Mesendoderm (in vitro differentiated cells): ENCODE measurements around the gene BHLHA9.

ENCODE experiments used
- DNase-seq: peaks from one replicate; pipeline ENCODE4 v3.0.0; 2013
- H2AK5ac ChIP-seq: 2 replicates; pipeline ENCODE4 v1.6.1; 2013; ENCODE audit warnings: low read length, inconsistent platforms
- H2BK120ac ChIP-seq: 2 replicates; pipeline ENCODE4 v1.6.1; 2013; ENCODE audit warnings: low read depth, mild to moderate bottlenecking, low read length, moderate library complexity, mixed read lengths
- H2BK15ac ChIP-seq: replicated peaks from 2 replicates; pipeline ENCODE4 v1.6.1; 2013; ENCODE audit warnings: low read depth, mild to moderate bottlenecking, moderate library complexity
- H2BK5ac ChIP-seq: 2 replicates; pipeline ENCODE4 v1.6.1; 2013; ENCODE audit warnings: low read length, inconsistent platforms
- H3K18ac ChIP-seq: 2 replicates; pipeline ENCODE4 v1.6.1; 2013; ENCODE audit warnings: mild to moderate bottlenecking, low read length, mixed read lengths
- H3K23ac ChIP-seq: one replicate; pipeline ENCODE4 v1.6.1; 2013; ENCODE audit warnings: low read length
- H3K27ac ChIP-seq: 2 replicates; pipeline ENCODE4 v1.5.1; 2013; ENCODE audit warnings: low read depth, mild to moderate bottlenecking, inconsistent platforms, low read length, moderate library complexity
- H3K27me3 ChIP-seq: 2 replicates; pipeline ENCODE4 v1.6.1; 2013; ENCODE audit warnings: low read length, control low read depth, mild to moderate bottlenecking, inconsistent platforms; ENCODE audit not compliant: insufficient read depth, poor library complexity
- H3K36me3 ChIP-seq: 2 replicates; pipeline ENCODE4 v1.6.1; 2013; ENCODE audit warnings: low read length, inconsistent platforms; ENCODE audit not compliant: control insufficient read depth, insufficient read depth
- H3K4ac ChIP-seq: one replicate; pipeline ENCODE4 v1.6.1; 2013; ENCODE audit warnings: low read depth, mild to moderate bottlenecking, low read length, moderate library complexity
- H3K4me1 ChIP-seq: 2 replicates; pipeline ENCODE4 v1.6.1; 2013; ENCODE audit warnings: low read depth, low read length, inconsistent platforms; ENCODE audit not compliant: control insufficient read depth
- H3K4me2 ChIP-seq: 2 replicates; pipeline ENCODE4 v1.6.1; 2013; ENCODE audit warnings: low read length
- H3K4me3 ChIP-seq: 2 replicates; pipeline ENCODE4 v1.5.1; 2013; ENCODE audit warnings: mild to moderate bottlenecking, low read length
- H3K56ac ChIP-seq: one replicate; pipeline ENCODE4 v1.6.1; 2013; ENCODE audit warnings: low read length
- H3K79me1 ChIP-seq: 2 replicates; pipeline ENCODE4 v1.6.1; 2013; ENCODE audit warnings: low read length, inconsistent platforms
- H3K79me2 ChIP-seq: 2 replicates; pipeline ENCODE4 v1.6.1; 2013; ENCODE audit warnings: mild to moderate bottlenecking, low read length; ENCODE audit not compliant: control insufficient read depth, insufficient read depth
- H3K9ac ChIP-seq: 2 replicates; pipeline ENCODE4 v1.6.1; 2013; ENCODE audit warnings: low read length, inconsistent platforms
- H4K5ac ChIP-seq: one replicate; pipeline ENCODE4 v1.6.1; 2013; ENCODE audit warnings: low read length
- H4K8ac ChIP-seq: one replicate; pipeline ENCODE4 v1.6.1; 2013; ENCODE audit warnings: low read depth, mild to moderate bottlenecking, control low read depth, low read length, moderate library complexity
- WGBS: extraction: QIAGEN DNeasy Blood & Tissue Kit; methylation state at CpG from one replicate; pipeline ENCODE4 v1.1.7; 2013; ENCODE audit warnings: low lambda C conversion rate, missing lambda C conversion rate; ENCODE audit not compliant: insufficient coverage; ENCODE audit errors: extremely low coverage; 5-methylcytosine and 5-hydroxymethylcytosine counted together

BHLHA9 gene

GRCh38 chr17:1231456-1231855, 38.8 kb upstream of the BHLHA9 start:
- peaks cover 30% of the 10 kb centered on the region for H3K27me3 ChIP-seq

GRCh38 chr17:1232331-1232730, 37.9 kb upstream of the BHLHA9 start:
- Histone ChIP-seq H3K4me1 (no peaks in the 10 kb centered on the region), H3K79me1 (no peaks in the 10 kb centered on the region), H3K9ac (no peak overlapping the region), H3K27ac (no peak overlapping the region), H4K8ac (no peak overlapping the region), H2BK5ac (no peak overlapping the region), H2BK15ac (no peak overlapping the region), H3K4me2 (no peak overlapping the region), H3K36me3 (no peaks in the 10 kb centered on the region), H4K5ac (no peak overlapping the region), H3K56ac (no peak overlapping the region), H3K4me3 (no peak overlapping the region), H3K79me2 (no peaks in the 10 kb centered on the region), H3K4ac (no peak overlapping the region), H2BK120ac (no peak overlapping the region), H3K23ac (no peak overlapping the region), H2AK5ac (no peak overlapping the region), H3K27me3 (peaks cover 28% of the 10 kb centered on the region), H3K18ac (no peak overlapping the region)
- no CpG with 5 or more reads among the region's 8 CpGs for WGBS
- DNase-seq: no peak

More at GRCh38 chr17:1231456-1231855, 38.8 kb upstream of the BHLHA9 start:
- H3K23ac ChIP-seq: no peak overlapping the region
- no peak overlapping the region for H3K4me2 ChIP-seq
- no peaks in the 10 kb centered on the region for H3K4me1 ChIP-seq
- H3K4ac ChIP-seq: no peak overlapping the region
- no peaks in the 10 kb centered on the region for H3K36me3 ChIP-seq
- no peak overlapping the region for H2BK15ac ChIP-seq
- H3K9ac ChIP-seq: no peak overlapping the region
- no CpG with 5 or more reads among the region's 12 CpGs for WGBS
- no peak overlapping the region for H3K56ac ChIP-seq
- DNase-seq: no peak
- no peak overlapping the region for H3K27ac ChIP-seq
- no peak overlapping the region for H3K4me3 ChIP-seq
- H3K79me1 ChIP-seq: no peaks in the 10 kb centered on the region
- H4K8ac ChIP-seq: no peak overlapping the region
- no peak overlapping the region for H4K5ac ChIP-seq
- no peak overlapping the region for H2BK5ac ChIP-seq
- no peaks in the 10 kb centered on the region for H3K79me2 ChIP-seq
- H2BK120ac ChIP-seq: no peak overlapping the region
- H2AK5ac ChIP-seq: no peak overlapping the region
- H3K18ac ChIP-seq: no peak overlapping the region

- no peak overlapping the region for H3K27ac ChIP-seq
- DNase-seq: no peak
- no peaks in the 10 kb centered on the region for H3K79me2 ChIP-seq
- H3K27me3 ChIP-seq: peaks cover 25% of the 10 kb centered on the region
- no peak overlapping the region for H3K23ac ChIP-seq
- H3K4me1 ChIP-seq: no peaks in the 10 kb centered on the region
- H3K4ac ChIP-seq: no peak overlapping the region
- H3K79me1 ChIP-seq: no peaks in the 10 kb centered on the region
- no peak overlapping the region for H4K5ac ChIP-seq
- no peak overlapping the region for H3K4me3 ChIP-seq
- no peak overlapping the region for H2AK5ac ChIP-seq
- no peak overlapping the region for H3K9ac ChIP-seq
- no peak overlapping the region for H4K8ac ChIP-seq
- H3K4me2 ChIP-seq: no peak overlapping the region
- H3K56ac ChIP-seq: no peak overlapping the region
- no CpG with 5 or more reads among the region's 11 CpGs for WGBS
- no peak overlapping the region for H2BK120ac ChIP-seq
- H2BK5ac ChIP-seq: no peak overlapping the region
- no peak overlapping the region for H2BK15ac ChIP-seq
- no peaks in the 10 kb centered on the region for H3K36me3 ChIP-seq
- H3K18ac ChIP-seq: no peak overlapping the region
These were observed 37.5 kb upstream of the BHLHA9 start for GRCh38 chr17:1232786-1233185.

- Histone ChIP-seq H3K27ac (no peak overlapping the region), H3K4me2 (no peak overlapping the region)
- WGBS: no CpG with 5 or more reads among the region's 4 CpGs
These were observed 35.8 kb upstream of the BHLHA9 start for GRCh38 chr17:1234455-1234854.

GRCh38 chr17:1237471-1237870, 32.8 kb upstream of the BHLHA9 start:
- H2BK5ac ChIP-seq: no peak overlapping the region
- H3K36me3 ChIP-seq: no peaks in the 10 kb centered on the region
- no peak overlapping the region for H3K4me2 ChIP-seq
- H3K27ac ChIP-seq: no peak overlapping the region
- H2BK15ac ChIP-seq: no peak overlapping the region
- no peak overlapping the region for H3K18ac ChIP-seq
- no peak overlapping the region for H2BK120ac ChIP-seq
- no peak overlapping the region for H3K4ac ChIP-seq
- no peak overlapping the region for H2AK5ac ChIP-seq
- H3K9ac ChIP-seq: no peak overlapping the region
- no peak for DNase-seq
- H3K27me3 ChIP-seq: no peaks in the 10 kb centered on the region
- no peak overlapping the region for H3K23ac ChIP-seq
- no peak overlapping the region for H3K56ac ChIP-seq
- no peaks in the 10 kb centered on the region for H3K79me2 ChIP-seq
- no peaks in the 10 kb centered on the region for H3K79me1 ChIP-seq
- H3K4me1 ChIP-seq: no peaks in the 10 kb centered on the region
- H4K5ac ChIP-seq: no peak overlapping the region
- no CpG with 5 or more reads among the region's 6 CpGs for WGBS
- H3K4me3 ChIP-seq: no peak overlapping the region
- H4K8ac ChIP-seq: no peak overlapping the region

More at GRCh38 chr17:1234455-1234854, 35.8 kb upstream of the BHLHA9 start:
- H4K5ac ChIP-seq: no peak overlapping the region
- no peaks in the 10 kb centered on the region for H3K36me3 ChIP-seq
- no peak overlapping the region for H3K23ac ChIP-seq
- no peaks in the 10 kb centered on the region for H3K79me2 ChIP-seq
- H2BK120ac ChIP-seq: no peak overlapping the region
- H4K8ac ChIP-seq: no peak overlapping the region
- H3K9ac ChIP-seq: no peak overlapping the region
- H2BK15ac ChIP-seq: no peak overlapping the region
- peaks cover 10% of the 10 kb centered on the region for H3K27me3 ChIP-seq
- H3K79me1 ChIP-seq: no peaks in the 10 kb centered on the region
- H3K18ac ChIP-seq: no peak overlapping the region
- H3K56ac ChIP-seq: no peak overlapping the region
- no peak overlapping the region for H2BK5ac ChIP-seq
- no peak overlapping the region for H3K4me3 ChIP-seq
- no peak for DNase-seq
- H3K4ac ChIP-seq: no peak overlapping the region
- no peak overlapping the region for H2AK5ac ChIP-seq
- H3K4me1 ChIP-seq: no peaks in the 10 kb centered on the region

GRCh38 chr17:1239210-1239609, 31.0 kb upstream of the BHLHA9 start:
- H3K4me3 ChIP-seq: no peak overlapping the region
- H3K56ac ChIP-seq: no peak overlapping the region
- H3K79me2 ChIP-seq: no peaks in the 10 kb centered on the region
- H2BK120ac ChIP-seq: no peak overlapping the region
- no peak overlapping the region for H3K9ac ChIP-seq
- no peaks in the 10 kb centered on the region for H3K27me3 ChIP-seq
- DNase-seq: no peak
- H3K27ac ChIP-seq: no peak overlapping the region
- no CpG with 5 or more reads among the region's 11 CpGs for WGBS
- H3K4me1 ChIP-seq: no peaks in the 10 kb centered on the region
- no peak overlapping the region for H3K4me2 ChIP-seq
- H3K18ac ChIP-seq: no peak overlapping the region
- H2AK5ac ChIP-seq: no peak overlapping the region
- H3K79me1 ChIP-seq: no peaks in the 10 kb centered on the region
- H4K5ac ChIP-seq: no peak overlapping the region
- no peak overlapping the region for H2BK15ac ChIP-seq
- no peaks in the 10 kb centered on the region for H3K36me3 ChIP-seq
- H3K23ac ChIP-seq: no peak overlapping the region
- H4K8ac ChIP-seq: no peak overlapping the region
- H3K4ac ChIP-seq: no peak overlapping the region
- no peak overlapping the region for H2BK5ac ChIP-seq
